ENCODE data around the gene CDH1. TPM values are rescaled to one million over a fixed set of nuclear protein-coding genes. Genes with fewer than 3 reads are reported as not detected.

Gene CDH1
- total and polyA plus RNA-seq, 10 donors: 5.2 to 35.9 (median 10.9) TPM

GRCh38 chr16:68718590-68718989 lies 18.5 kb upstream of the CDH1 start:
- no peak for TF ChIP-seq POLR2A (IDR thresholded peaks at IDR 0.05)
- no peak for TF ChIP-seq POLR2AphosphoS5 (IDR thresholded peaks at IDR 0.05)
- no peak for TF ChIP-seq CTCF (IDR thresholded peaks at IDR 0.05 in 8 of 11, conservative IDR thresholded peaks at IDR 0.05 in 3 of 11)
- DNase-seq: no peak
- Histone ChIP-seq H3K27ac (no peak overlapping the region), H3K36me3 (no peaks in the 10 kb centered on the region), H3K9me3 (peaks cover 0 to 11% (median 0%) of the 10 kb centered on the region in 8 donors), H3K4me1 (peaks cover 0 to 25% (median 0%) of the 10 kb centered on the region in 6 donors), H3K27me3 (replicated peaks in 1 of 7) (no peaks in the 10 kb centered on the region), H3K4me3 (no peak overlapping the region)
- whole genome bisulfite sequencing, 5 donors: 92 to 97% (median 95%) methylated on average over 9 of the region's 9 CpGs
- intact Hi-C loops (cut with DNase I; ENCODE audit: low total_unique reads): no loop called here

GRCh38 chr16:68719993-68720489 lies 17.1 kb upstream of the CDH1 start:
- DNase-seq: no peak
- Histone ChIP-seq H3K4me3 (no peak overlapping the region), H3K36me3 (no peaks in the 10 kb centered on the region), H3K27ac (no peak overlapping the region), H3K9me3 (peaks cover 0 to 11% (median 0%) of the 10 kb centered on the region in 8 donors), H3K27me3 (replicated peaks in 1 of 7) (no peaks in the 10 kb centered on the region), H3K4me1 (peaks cover 0 to 11% (median 0%) of the 10 kb centered on the region in 6 donors)
- intact Hi-C loops (cut with DNase I; ENCODE audit: low total_unique reads): no loop called here
- TF ChIP-seq POLR2AphosphoS5 (IDR thresholded peaks at IDR 0.05) (no peak), POLR2A (IDR thresholded peaks at IDR 0.05) (no peak), CTCF (IDR thresholded peaks at IDR 0.05 in 8 of 11, conservative IDR thresholded peaks at IDR 0.05 in 3 of 11) (no peak)
- WGBS, 5 donors: 55 to 67% (median 62%) methylated on average over 2 of the region's 2 CpGs

- DNase-seq: no peak
- intact Hi-C loops (cut with DNase I; ENCODE audit: low total_unique reads): no loop called here
- WGBS, 5 donors: 77 to 86% (median 82%) methylated on average over 12 of the region's 12 CpGs
- Histone ChIP-seq H3K4me3 (no peak overlapping the region), H3K9me3 (peaks cover 0 to 7% (median 0%) of the 10 kb centered on the region in 8 donors), H3K27me3 (replicated peaks in 1 of 7) (peaks cover 0 to 5% (median 0%) of the 10 kb centered on the region in 7 donors), H3K27ac (no peak overlapping the region), H3K36me3 (no peaks in the 10 kb centered on the region), H3K4me1 (no peaks in the 10 kb centered on the region)
- TF ChIP-seq CTCF (IDR thresholded peaks at IDR 0.05 in 8 of 11, conservative IDR thresholded peaks at IDR 0.05 in 3 of 11) (no peak), POLR2A (IDR thresholded peaks at IDR 0.05) (no peak), POLR2AphosphoS5 (IDR thresholded peaks at IDR 0.05) (no peak)
These were observed 14.7 kb upstream of the CDH1 start for GRCh38 chr16:68722119-68723024.

- 55 to 81% (median 74%) methylated on average over 3 of the region's 3 CpGs for WGBS, 5 donors
- no peak overlapping the region for H3K27ac ChIP-seq
- H3K36me3 ChIP-seq: no peaks in the 10 kb centered on the region
- no peak overlapping the region for H3K4me3 ChIP-seq
- no peak for TF ChIP-seq POLR2AphosphoS5 (IDR thresholded peaks at IDR 0.05)
- no peak for TF ChIP-seq POLR2A (IDR thresholded peaks at IDR 0.05)
- TF ChIP-seq CTCF (IDR thresholded peaks at IDR 0.05 in 8 of 11, conservative IDR thresholded peaks at IDR 0.05 in 3 of 11): no peak
- no peaks in the 10 kb centered on the region for H3K9me3 ChIP-seq
- no peaks in the 10 kb centered on the region for H3K4me1 ChIP-seq
- no peak for DNase-seq
- intact Hi-C loops (cut with DNase I; ENCODE audit: low total_unique reads): no loop called here
- H3K27me3 ChIP-seq (replicated peaks in 1 of 7): peaks cover 0 to 8% (median 0%) of the 10 kb centered on the region in 7 donors
These were observed 12.3 kb upstream of the CDH1 start for GRCh38 chr16:68724797-68725196.

Data from spleen (tissue), 11 donors.